Smooth muscle cell (in vitro differentiated cells): ENCODE results near the gene CC2D2B. TPM values are rescaled to one million over a fixed set of nuclear protein-coding genes. Genes with fewer than 3 reads are reported as not detected.
A peak's percentile ranks its signal among the peaks of the same experiment; 100 is the strongest.

ENCODE experiments used
- DNase-seq: peaks from one replicate; lab custom pipeline; 2025; ENCODE audit not compliant: unreplicated experiment; lab: John Stamatoyannopoulos, UW
- H2AFZ ChIP-seq: fragments of 200-600 bp; sonication (generic); 2 replicates; pipeline ENCODE4 v1.6.0; 2016; ENCODE audit warnings: antibody characterized with exemption, low read depth, mild to moderate bottlenecking
- H3F3A ChIP-seq: fragments of 200-600 bp; sonication (generic); 2 replicates; pipeline ENCODE4 v1.6.0; 2017; ENCODE audit warnings: antibody characterized with exemption, low read depth
- H3K27ac ChIP-seq: fragments of 200-600 bp; sonication (generic); 2 replicates; pipeline ENCODE4 v1.5.1; 2016; ENCODE audit warnings: low read depth, mild to moderate bottlenecking
- H3K27me3 ChIP-seq: fragments of 200-600 bp; sonication (generic); 2 replicates; pipeline ENCODE4 v1.6.1; 2016; ENCODE audit warnings: low read depth, mild to moderate bottlenecking
- H3K36me3 ChIP-seq: fragments of 200-600 bp; sonication (generic); 2 replicates; pipeline ENCODE4 v1.5.1; 2016; ENCODE audit warnings: low read depth
- H3K4me1 ChIP-seq: fragments of 200-600 bp; sonication (generic); 2 replicates; pipeline ENCODE4 v1.5.1; 2016; ENCODE audit warnings: low read depth
- H3K4me2 ChIP-seq: fragments of 200-600 bp; sonication (generic); 2 replicates; pipeline ENCODE4 v1.6.0; 2016; ENCODE audit warnings: mild to moderate bottlenecking
- H3K4me3 ChIP-seq: fragments of 200-600 bp; sonication (generic); 2 replicates; pipeline ENCODE4 v1.5.1; 2016; ENCODE audit warnings: mild to moderate bottlenecking
- H3K79me2 ChIP-seq: fragments of 200-600 bp; sonication (generic); 2 replicates; pipeline ENCODE4 v1.6.0; 2016; ENCODE audit warnings: low read depth, mild to moderate bottlenecking
- H3K9ac ChIP-seq: fragments of 200-600 bp; sonication (generic); 2 replicates; pipeline ENCODE4 v1.6.0; 2016; ENCODE audit warnings: low read depth
- H3K9me3 ChIP-seq: fragments of 200-600 bp; sonication (generic); replicated peaks from 2 replicates; pipeline ENCODE4 v1.5.1; 2016; ENCODE audit warnings: low read depth
- H4K20me1 ChIP-seq: fragments of 200-600 bp; sonication (generic); 2 replicates; pipeline ENCODE4 v1.6.0; 2016; ENCODE audit warnings: low read depth
- WGBS: methylation state at CpG from one replicate; pipeline ENCODE4 v1.1.7; 2016; ENCODE audit warnings: low lambda C conversion rate; 5-methylcytosine and 5-hydroxymethylcytosine counted together
- polyA plus RNA-seq: library from polyadenylated mRNA; unstranded; fragments of >200 nt; fragmentation: Nextera tagmentation; extraction: Ambion mirVana; gene quantifications from 2 replicates; pipeline ENCODE4 v1.2.1, GENCODE V29; 2016
- total RNA-seq: library from RNA; depleted of rRNA; stranded (reverse); fragments of >200 nt; gene quantifications from 2 replicates; pipeline ENCODE4 v1.2.3, GENCODE V29; 2014
- TF ChIP-seq, protein P1 (sequence below): fragments of 200-600 bp; sonication (generic); IDR thresholded peaks from 2 replicates; pipeline ENCODE4 v1.5.1; 2017; ENCODE audit warnings: borderline replicate concordance, mild to moderate bottlenecking, antibody characterized with exemption; ENCODE audit not compliant: insufficient read depth, poor library complexity, severe bottlenecking

The CC2D2B gene, protein sequence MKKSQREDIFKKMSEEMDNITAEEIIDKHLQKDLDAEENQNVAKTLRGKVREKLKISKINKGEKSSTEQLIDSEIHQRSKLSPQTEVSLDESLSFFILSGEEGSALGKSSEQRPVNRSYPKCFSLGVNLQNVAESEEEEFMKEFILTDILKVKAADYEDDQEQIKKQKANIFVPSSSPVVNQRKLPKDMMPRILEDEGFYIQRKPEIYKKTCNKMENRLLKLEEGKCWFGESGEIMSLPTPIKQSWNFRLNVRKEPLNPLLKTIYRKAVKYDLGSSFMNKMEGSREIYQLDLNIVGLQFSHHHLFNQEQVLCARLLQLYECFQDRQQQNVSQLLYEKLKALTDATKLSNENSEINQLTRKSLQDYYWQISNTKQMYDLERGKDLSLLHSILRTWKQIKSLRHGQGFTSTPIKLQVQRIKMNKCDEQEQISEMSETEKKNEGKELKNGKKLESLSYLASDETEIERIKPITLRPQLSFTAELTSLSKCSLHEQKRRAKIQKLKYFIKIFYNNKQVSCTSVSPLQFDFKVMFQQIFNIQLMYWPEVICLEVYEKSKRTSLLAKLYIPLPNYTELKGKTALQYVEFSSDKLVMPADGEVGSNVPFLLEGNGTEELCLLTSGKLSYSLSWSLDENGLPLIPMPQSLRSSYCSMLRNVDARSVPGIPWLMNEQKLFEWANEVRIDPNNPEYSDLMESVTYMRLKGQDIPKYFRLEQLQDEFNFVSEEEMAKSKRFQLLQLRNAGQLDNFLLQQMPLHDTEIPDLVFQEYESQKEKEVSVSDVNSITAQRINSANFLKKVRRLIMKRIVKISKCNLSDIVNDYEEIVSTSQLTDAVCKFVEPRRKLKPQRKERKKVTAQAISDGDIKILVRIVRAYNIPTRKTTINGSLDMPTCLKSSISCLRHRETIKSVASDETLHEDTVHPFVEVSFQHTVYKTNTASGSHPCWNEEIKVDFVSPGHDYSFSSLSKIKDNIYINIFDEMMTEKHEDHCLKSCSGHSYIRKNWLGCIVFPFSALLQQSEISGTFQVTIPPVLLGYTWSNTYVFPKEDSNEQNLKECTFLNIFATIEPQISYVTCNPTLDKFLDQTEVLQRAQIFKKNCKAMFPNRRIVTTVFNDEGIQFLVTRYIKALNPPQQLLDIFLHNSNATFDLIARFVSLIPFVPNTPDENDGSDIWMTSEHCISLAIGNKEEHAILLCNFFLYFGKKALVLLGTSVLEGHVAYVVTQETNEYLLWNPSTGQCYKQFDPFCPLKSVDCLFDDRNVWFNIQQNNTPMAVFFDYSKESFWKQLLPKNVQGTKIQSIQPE (N-terminal part only)
- total RNA-seq (not detected in 2 replicates), polyA plus RNA-seq (not detected in 2 replicates)

- WGBS: 1% methylated on average over 64 of the region's 69 CpGs
- Histone ChIP-seq H3K27me3 (peaks cover 6% of the 10 kb centered on the region), H3K79me2 (peaks cover 7% of the 10 kb centered on the region), H3K9me3 (no peaks in the 10 kb centered on the region), H4K20me1 (no peaks in the 10 kb centered on the region), H3K4me3 (peak within 1 kb of the TSS; percentile 74), H3K36me3 (no peaks in the 10 kb centered on the region), H3K27ac (peak within 1 kb of the TSS; percentile 76), H3K4me1 (peaks cover 3% of the 10 kb centered on the region), H3F3A (no peaks in the 10 kb centered on the region), H2AFZ (peak within 1 kb of the TSS; percentile 94), H3K9ac (peak within 1 kb of the TSS; percentile 62), H3K4me2 (peak within 1 kb of the TSS; percentile 97)
- TF ChIP-seq, protein P1, sequence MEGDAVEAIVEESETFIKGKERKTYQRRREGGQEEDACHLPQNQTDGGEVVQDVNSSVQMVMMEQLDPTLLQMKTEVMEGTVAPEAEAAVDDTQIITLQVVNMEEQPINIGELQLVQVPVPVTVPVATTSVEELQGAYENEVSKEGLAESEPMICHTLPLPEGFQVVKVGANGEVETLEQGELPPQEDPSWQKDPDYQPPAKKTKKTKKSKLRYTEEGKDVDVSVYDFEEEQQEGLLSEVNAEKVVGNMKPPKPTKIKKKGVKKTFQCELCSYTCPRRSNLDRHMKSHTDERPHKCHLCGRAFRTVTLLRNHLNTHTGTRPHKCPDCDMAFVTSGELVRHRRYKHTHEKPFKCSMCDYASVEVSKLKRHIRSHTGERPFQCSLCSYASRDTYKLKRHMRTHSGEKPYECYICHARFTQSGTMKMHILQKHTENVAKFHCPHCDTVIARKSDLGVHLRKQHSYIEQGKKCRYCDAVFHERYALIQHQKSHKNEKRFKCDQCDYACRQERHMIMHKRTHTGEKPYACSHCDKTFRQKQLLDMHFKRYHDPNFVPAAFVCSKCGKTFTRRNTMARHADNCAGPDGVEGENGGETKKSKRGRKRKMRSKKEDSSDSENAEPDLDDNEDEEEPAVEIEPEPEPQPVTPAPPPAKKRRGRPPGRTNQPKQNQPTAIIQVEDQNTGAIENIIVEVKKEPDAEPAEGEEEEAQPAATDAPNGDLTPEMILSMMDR: no peak
- DNase-seq: peak; percentile 80
Observed at GRCh38 chr10:95907456-95908253, at the start of gene CC2D2B. CC2D2B (plus strand) TSS chr10:95907975; CDS start chr10:95911324, 3,349 bp downstream.

DNA sequence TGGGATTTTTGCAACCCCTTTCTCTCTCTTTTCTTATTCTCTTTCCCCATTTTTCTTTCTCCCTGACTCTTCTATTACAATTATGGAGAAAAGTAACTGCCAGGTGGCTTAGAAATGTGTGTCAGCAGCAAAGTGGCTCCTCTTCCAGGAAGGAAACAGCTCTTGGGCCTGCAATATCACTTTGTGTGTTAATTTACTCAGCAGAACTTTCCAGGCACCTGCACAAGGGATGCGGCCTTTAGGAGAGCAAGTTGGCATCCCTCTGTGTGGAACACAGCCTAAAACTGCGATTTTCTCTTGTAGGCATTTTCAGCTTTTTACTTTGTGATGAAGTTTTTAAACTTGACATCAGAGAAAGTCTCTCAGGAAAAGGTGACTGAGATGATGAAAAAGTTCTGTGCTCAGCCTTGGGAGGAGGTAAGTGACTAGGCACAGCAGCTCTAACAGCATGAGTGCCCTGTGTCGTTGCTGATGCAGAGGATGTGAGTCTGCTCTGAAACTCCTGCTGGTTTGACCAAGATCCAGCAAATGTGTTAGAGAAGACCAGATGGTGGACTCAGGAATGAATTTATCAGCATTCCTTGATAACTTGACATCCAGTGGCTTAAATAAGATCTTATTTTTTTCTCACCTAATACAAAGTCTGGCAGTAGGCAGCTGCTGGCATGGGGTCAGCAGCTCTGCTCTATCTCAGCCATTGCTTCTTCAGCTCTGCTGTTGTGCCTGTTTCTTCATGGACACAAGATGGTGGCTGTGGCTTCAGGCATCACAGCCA is 47.4 kb upstream of the CC2D2B start:
- TF ChIP-seq, protein P1: no peak

DNA sequence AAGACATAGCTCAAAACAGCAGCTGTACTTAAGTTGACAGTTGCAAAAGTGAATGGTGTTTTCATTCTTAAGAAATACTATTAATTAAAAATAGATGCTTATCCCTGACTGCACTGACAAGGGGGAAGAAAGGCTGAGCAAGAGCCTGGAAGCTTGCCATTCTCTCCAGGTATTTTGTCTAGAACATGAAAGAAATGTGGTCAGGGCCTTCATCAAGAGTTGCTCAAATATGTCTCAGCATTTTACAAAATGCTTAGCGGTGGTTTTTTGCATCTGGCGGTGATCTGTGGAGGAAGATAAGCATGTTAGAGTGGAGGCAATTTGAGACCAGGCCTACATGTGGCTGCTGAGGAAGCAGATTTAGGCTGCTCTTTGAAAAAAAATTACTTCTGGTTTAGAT is 46.4 kb upstream of the CC2D2B start:
- Histone ChIP-seq H3K79me2 (no peaks in the 10 kb centered on the region), H3K4me2 (no peak overlapping the region), H3K4me3 (no peak overlapping the region), H3F3A (no peaks in the 10 kb centered on the region), H3K27ac (no peak overlapping the region), H4K20me1 (no peaks in the 10 kb centered on the region), H3K36me3 (no peaks in the 10 kb centered on the region), H3K4me1 (no peaks in the 10 kb centered on the region), H3K9me3 (no peaks in the 10 kb centered on the region), H3K9ac (no peak overlapping the region), H3K27me3 (no peaks in the 10 kb centered on the region), H2AFZ (no peak overlapping the region)
- no peak for DNase-seq
- 51% methylated on average over 2 of the region's 2 CpGs for WGBS
- TF ChIP-seq, protein P1: no peak

More for the DNA sequence above, 47.4 kb upstream of the CC2D2B start:
- Histone ChIP-seq H3K9ac (no peak overlapping the region), H3K4me3 (no peak overlapping the region), H3K9me3 (no peaks in the 10 kb centered on the region), H3K27ac (peak overlapping the region; percentile 40), H3K4me2 (no peak overlapping the region), H3K36me3 (no peaks in the 10 kb centered on the region), H3K27me3 (no peaks in the 10 kb centered on the region), H2AFZ (no peak overlapping the region), H3K79me2 (no peaks in the 10 kb centered on the region), H4K20me1 (no peaks in the 10 kb centered on the region), H3K4me1 (no peaks in the 10 kb centered on the region), H3F3A (no peaks in the 10 kb centered on the region)
- DNase-seq: no peak
- WGBS: 73% methylated on average over 3 of the region's 3 CpGs
